ENCODE results near the gene GSX1.

- no peak for TF ChIP-seq CTCF (IDR thresholded peaks at IDR 0.05; ENCODE audit: low read depth, low read length, missing input control)
- TF ChIP-seq REST (IDR thresholded peaks at IDR 0.05), result no peak
- no peak for TF ChIP-seq SP1 (IDR thresholded peaks at IDR 0.05)
Observed at GRCh38 chr13:27745301-27745700, 47.0 kb upstream of the GSX1 start.

Data from liver (tissue), 3 donors.